Liver (tissue), 3 donors: ENCODE results near the gene CPEB2.

Source experiments
- ATF3 ChIP-seq: IDR thresholded peaks from 2 replicates; pipeline ENCODE4 v1.6.1; 2016; ENCODE audit warnings: antibody characterized with exemption
- GABPA ChIP-seq, 2 donors: IDR thresholded peaks in 1 of 2; conservative IDR thresholded peaks in 1 of 2; 2 replicates each; pipeline ENCODE4 v1.6.1; 2016; ENCODE audit warnings: antibody characterized with exemption in 2 of 2, mild to moderate bottlenecking in 1 of 2, moderate library complexity in 1 of 2
- HNF4A ChIP-seq, 2 donors: conservative IDR thresholded peaks; 2 replicates each; pipeline ENCODE4 v1.6.1; 2016; ENCODE audit warnings: antibody characterized with exemption in 2 of 2, mild to moderate bottlenecking in 2 of 2
- JUND ChIP-seq, 2 donors: IDR thresholded peaks; 2 replicates each; pipeline ENCODE4 v1.6.1; 2016; ENCODE audit warnings: antibody characterized with exemption in 2 of 2
- MAX ChIP-seq: IDR thresholded peaks from 2 replicates; pipeline ENCODE4 v1.6.1; 2016; ENCODE audit warnings: antibody characterized with exemption
- RAD21 ChIP-seq, 2 donors: IDR thresholded peaks; 2 replicates each; pipeline ENCODE4 v1.6.1; 2016; ENCODE audit warnings: antibody characterized with exemption in 2 of 2, mild to moderate bottlenecking in 2 of 2
- REST ChIP-seq: IDR thresholded peaks from 2 replicates; pipeline ENCODE4 v1.6.1; 2016; ENCODE audit warnings: antibody characterized with exemption, mild to moderate bottlenecking
- RXRA ChIP-seq, 2 donors: IDR thresholded peaks; 2 replicates each; pipeline ENCODE4 v1.6.1; 2017 to 2018; ENCODE audit warnings: antibody characterized with exemption in 2 of 2, mild to moderate bottlenecking in 1 of 2
- SP1 ChIP-seq: IDR thresholded peaks from 2 replicates; pipeline ENCODE4 v1.6.1; 2018; ENCODE audit warnings: antibody characterized with exemption, mild to moderate bottlenecking
- TAF1 ChIP-seq: conservative IDR thresholded peaks from 2 replicates; pipeline ENCODE4 v1.6.1; 2016; ENCODE audit warnings: antibody characterized with exemption, mild to moderate bottlenecking
- YY1 ChIP-seq: IDR thresholded peaks from 2 replicates; pipeline ENCODE4 v1.6.1; 2016; ENCODE audit warnings: antibody characterized with exemption, mild to moderate bottlenecking
- TF ChIP-seq, protein P1 (sequence below): fragments of 150-350 bp; IDR thresholded peaks from 2 replicates; pipeline ENCODE4 v1.5.1; 2017; ENCODE audit warnings: improper control_type of control experiment, low read depth, low read length; ENCODE audit not compliant: missing input control
- TF ChIP-seq, protein P2 (sequence below): IDR thresholded peaks from 2 replicates; pipeline ENCODE4 v1.6.1; 2016; ENCODE audit warnings: antibody characterized with exemption
- donor health status: healthy.
- donor health status: healthy.

GRCh38 chr4:15012017-15012788 is 9.9 kb downstream of the CPEB2 start:
- TF ChIP-seq, protein P1, sequence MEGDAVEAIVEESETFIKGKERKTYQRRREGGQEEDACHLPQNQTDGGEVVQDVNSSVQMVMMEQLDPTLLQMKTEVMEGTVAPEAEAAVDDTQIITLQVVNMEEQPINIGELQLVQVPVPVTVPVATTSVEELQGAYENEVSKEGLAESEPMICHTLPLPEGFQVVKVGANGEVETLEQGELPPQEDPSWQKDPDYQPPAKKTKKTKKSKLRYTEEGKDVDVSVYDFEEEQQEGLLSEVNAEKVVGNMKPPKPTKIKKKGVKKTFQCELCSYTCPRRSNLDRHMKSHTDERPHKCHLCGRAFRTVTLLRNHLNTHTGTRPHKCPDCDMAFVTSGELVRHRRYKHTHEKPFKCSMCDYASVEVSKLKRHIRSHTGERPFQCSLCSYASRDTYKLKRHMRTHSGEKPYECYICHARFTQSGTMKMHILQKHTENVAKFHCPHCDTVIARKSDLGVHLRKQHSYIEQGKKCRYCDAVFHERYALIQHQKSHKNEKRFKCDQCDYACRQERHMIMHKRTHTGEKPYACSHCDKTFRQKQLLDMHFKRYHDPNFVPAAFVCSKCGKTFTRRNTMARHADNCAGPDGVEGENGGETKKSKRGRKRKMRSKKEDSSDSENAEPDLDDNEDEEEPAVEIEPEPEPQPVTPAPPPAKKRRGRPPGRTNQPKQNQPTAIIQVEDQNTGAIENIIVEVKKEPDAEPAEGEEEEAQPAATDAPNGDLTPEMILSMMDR, result no peak
- no peak for TF ChIP-seq RAD21 (IDR thresholded peaks at IDR 0.05)
- no peak for TF ChIP-seq TAF1
- no peak for TF ChIP-seq JUND (IDR thresholded peaks at IDR 0.05)
- TF ChIP-seq RXRA (IDR thresholded peaks at IDR 0.05), result no peak
- no peak for TF ChIP-seq MAX
- TF ChIP-seq GABPA (IDR thresholded peaks at IDR 0.05 in 1 of 2, conservative IDR thresholded peaks at IDR 0.05 in 1 of 2), result no peak
- no peak for TF ChIP-seq REST
- no peak for TF ChIP-seq YY1
- TF ChIP-seq SP1, result no peak
- TF ChIP-seq HNF4A (conservative IDR thresholded peaks at IDR 0.05), result no peak
- TF ChIP-seq ATF3, result no peak
- TF ChIP-seq, protein P2, sequence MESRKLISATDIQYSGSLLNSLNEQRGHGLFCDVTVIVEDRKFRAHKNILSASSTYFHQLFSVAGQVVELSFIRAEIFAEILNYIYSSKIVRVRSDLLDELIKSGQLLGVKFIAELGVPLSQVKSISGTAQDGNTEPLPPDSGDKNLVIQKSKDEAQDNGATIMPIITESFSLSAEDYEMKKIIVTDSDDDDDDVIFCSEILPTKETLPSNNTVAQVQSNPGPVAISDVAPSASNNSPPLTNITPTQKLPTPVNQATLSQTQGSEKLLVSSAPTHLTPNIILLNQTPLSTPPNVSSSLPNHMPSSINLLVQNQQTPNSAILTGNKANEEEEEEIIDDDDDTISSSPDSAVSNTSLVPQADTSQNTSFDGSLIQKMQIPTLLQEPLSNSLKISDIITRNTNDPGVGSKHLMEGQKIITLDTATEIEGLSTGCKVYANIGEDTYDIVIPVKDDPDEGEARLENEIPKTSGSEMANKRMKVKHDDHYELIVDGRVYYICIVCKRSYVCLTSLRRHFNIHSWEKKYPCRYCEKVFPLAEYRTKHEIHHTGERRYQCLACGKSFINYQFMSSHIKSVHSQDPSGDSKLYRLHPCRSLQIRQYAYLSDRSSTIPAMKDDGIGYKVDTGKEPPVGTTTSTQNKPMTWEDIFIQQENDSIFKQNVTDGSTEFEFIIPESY, result no peak
